HG03039 (cell line): Measurements from ENCODE around the gene SAV1.
"Not testable (repeated sequence)": the region's sequence is repeated elsewhere in the genome, so short reads cannot be mapped to it uniquely, and the experiment has no call there.

Experiments
- ATAC-seq: cut with Tn5 transposase; IDR thresholded peaks from one replicate; pipeline ENCODE4 v1.9.1; 2021; ENCODE audit warnings: mild to moderate bottlenecking, moderate library complexity; ENCODE audit not compliant: unreplicated experiment

Gene SAV1

GRCh38 chr14:50666772-50667683 is 1.1 kb downstream of the SAV1 start:
- no peak for ATAC-seq

GRCh38 chr14:50665300-50665699 is 2.8 kb downstream of the SAV1 start:
- not testable (repeated sequence) for ATAC-seq

- ATAC-seq: not testable (repeated sequence)
These were observed 3.5 kb downstream of the SAV1 start for GRCh38 chr14:50664579-50664978.

- no peak for ATAC-seq
These were observed 8.7 kb downstream of the SAV1 start for GRCh38 chr14:50659327-50659974.

- no peak for ATAC-seq
These were observed 9.9 kb downstream of the SAV1 start for GRCh38 chr14:50658203-50658602.

GRCh38 chr14:50657753-50658152 is 10.4 kb downstream of the SAV1 start:
- no peak for ATAC-seq

GRCh38 chr14:50656776-50657175 is 11.3 kb downstream of the SAV1 start:
- ATAC-seq: no peak

GRCh38 chr14:50649691-50650090 is 18.4 kb downstream of the SAV1 start:
- no peak for ATAC-seq

- ATAC-seq: no peak
These were observed 20.4 kb downstream of the SAV1 start for GRCh38 chr14:50647753-50648152.

- ATAC-seq: peak; percentile 90
These were observed 20.8 kb downstream of the SAV1 start for GRCh38 chr14:50647282-50647681.

- no peak for ATAC-seq
These were observed 33.0 kb downstream of the SAV1 start for GRCh38 chr14:50635141-50635540.

GRCh38 chr14:50633954-50634353 is 34.2 kb downstream of the SAV1 start:
- no peak for ATAC-seq

- no peak for ATAC-seq
These were observed 36.7 kb downstream of the SAV1 start for GRCh38 chr14:50631408-50631821.

- not testable (repeated sequence) for ATAC-seq
These were observed 43.2 kb downstream of the SAV1 start for GRCh38 chr14:50624947-50625346.

- no peak for ATAC-seq
These were observed 43.7 kb downstream of the SAV1 start for GRCh38 chr14:50624447-50624846.

GRCh38 chr14:50622978-50623377 is 45.1 kb downstream of the SAV1 start:
- ATAC-seq: no peak

- ATAC-seq: no peak
These were observed 47.8 kb downstream of the SAV1 start for GRCh38 chr14:50620341-50620740.

- ATAC-seq: no peak
These were observed 48.5 kb downstream of the SAV1 start for GRCh38 chr14:50619569-50620141.

- ATAC-seq: no peak
These were observed 51.8 kb downstream of the SAV1 start for GRCh38 chr14:50616275-50616674.

- ATAC-seq: no peak
These were observed 52.6 kb downstream of the SAV1 start for GRCh38 chr14:50615552-50615951.

- no peak for ATAC-seq
These were observed 53.0 kb downstream of the SAV1 start for GRCh38 chr14:50615056-50615455.

- no peak for ATAC-seq
These were observed 55.3 kb downstream of the SAV1 start for GRCh38 chr14:50612806-50613205.
